ENCODE measurements around the gene DAGLA. TPM values are rescaled to one million over a fixed set of nuclear protein-coding genes. Genes with fewer than 3 reads are reported as not detected.

The DAGLA gene
- total RNA-seq, 1 experiment from 2014 or later: 8.6 TPM

GRCh38 chr11:61724437-61724836 is 44.2 kb downstream of the DAGLA start:
- Histone ChIP-seq H3F3A (ENCODE audit: low read length, unreplicated experiment) (no peaks in the 10 kb centered on the region), H3K4me3 (ENCODE audit: low read length) (no peak overlapping the region), H3K4me2 (ENCODE audit: low read length) (no peak overlapping the region), H3K27me3 (ENCODE audit: low read length) (no peaks in the 10 kb centered on the region), H3K4me1 (ENCODE audit: insufficient read depth, low read length) (peaks cover 34% of the 10 kb centered on the region), H4K20me1 (ENCODE audit: low read length) (no peaks in the 10 kb centered on the region), H2AFZ (ENCODE audit: low read length) (no peak overlapping the region), H3K36me3 (ENCODE audit: low read depth, low read length) (peaks cover 6% of the 10 kb centered on the region; the same call in 1 of the 2 replicates), H3K9me3 (ENCODE audit: low read length) (no peaks in the 10 kb centered on the region), H3K27ac (ENCODE audit: low read length) (no peak overlapping the region), H3K79me2 (ENCODE audit: low read length) (no peaks in the 10 kb centered on the region), H3K9me2 (replicated peaks; ENCODE audit: low read length) (no peaks in the 10 kb centered on the region), H3K9ac (ENCODE audit: low read length) (no peak overlapping the region)
- TF ChIP-seq CTCF (conservative IDR thresholded peaks at IDR 0.05; ENCODE audit: low read depth, low read length) (no peak), EZH2 (IDR thresholded peaks at IDR 0.05; ENCODE audit: low read length, unreplicated experiment) (no peak), EZH2phosphoT487 (IDR thresholded peaks at IDR 0.05; ENCODE audit: borderline replicate concordance, low read length) (no peak)
- no TSS peak for BruUV-seq (replicated peaks)
- ChIA-PET POLR2A (ENCODE audit: unreplicated experiment) (no interaction called here), CTCF (no interaction called here)
- ATAC-seq: no peak
- intact Hi-C loops (cut with micrococcal nuclease): no loop called here
- no peak for DNase-seq

- peak; percentile 4; the same call in 1 of the 2 replicates for ATAC-seq
- Histone ChIP-seq H3K4me2 (ENCODE audit: low read length) (no peak overlapping the region), H3K9ac (ENCODE audit: low read length) (no peak overlapping the region), H3K27ac (ENCODE audit: low read length) (0 out of 2 replicates have a peak overlapping the region, but pooled peaks have one; percentile 3), H3K9me2 (replicated peaks; ENCODE audit: low read length) (no peaks in the 10 kb centered on the region), H3K4me1 (ENCODE audit: insufficient read depth, low read length) (peaks cover 46% of the 10 kb centered on the region), H3K36me3 (ENCODE audit: low read depth, low read length) (peaks cover 6% of the 10 kb centered on the region; the same call in 1 of the 2 replicates), H3K79me2 (ENCODE audit: low read length) (no peaks in the 10 kb centered on the region), H3K27me3 (ENCODE audit: low read length) (no peaks in the 10 kb centered on the region), H3K9me3 (ENCODE audit: low read length) (no peaks in the 10 kb centered on the region), H2AFZ (ENCODE audit: low read length) (no peak overlapping the region), H4K20me1 (ENCODE audit: low read length) (no peaks in the 10 kb centered on the region), H3K4me3 (ENCODE audit: low read length) (no peak overlapping the region), H3F3A (ENCODE audit: low read length, unreplicated experiment) (no peaks in the 10 kb centered on the region)
- BruUV-seq (replicated peaks): no TSS peak
- intact Hi-C loops (cut with micrococcal nuclease): no loop called here
- ChIA-PET CTCF (no interaction called here), POLR2A (ENCODE audit: unreplicated experiment) (no interaction called here)
- DNase-seq: peak; percentile 64
- TF ChIP-seq EZH2 (IDR thresholded peaks at IDR 0.05; ENCODE audit: low read length, unreplicated experiment) (no peak), CTCF (conservative IDR thresholded peaks at IDR 0.05; ENCODE audit: low read depth, low read length) (no peak), EZH2phosphoT487 (IDR thresholded peaks at IDR 0.05; ENCODE audit: borderline replicate concordance, low read length) (no peak)
These were observed 45.6 kb downstream of the DAGLA start for GRCh38 chr11:61725781-61726231.

GRCh38 chr11:61726775-61727174 is 46.6 kb downstream of the DAGLA start:
- Histone ChIP-seq H3K79me2 (ENCODE audit: low read length) (no peaks in the 10 kb centered on the region), H3K27ac (ENCODE audit: low read length) (no peak overlapping the region), H4K20me1 (ENCODE audit: low read length) (no peaks in the 10 kb centered on the region), H3F3A (ENCODE audit: low read length, unreplicated experiment) (no peaks in the 10 kb centered on the region), H3K9me2 (replicated peaks; ENCODE audit: low read length) (no peaks in the 10 kb centered on the region), H3K9ac (ENCODE audit: low read length) (no peak overlapping the region), H3K4me3 (ENCODE audit: low read length) (no peak overlapping the region), H3K4me2 (ENCODE audit: low read length) (no peak overlapping the region), H3K36me3 (ENCODE audit: low read depth, low read length) (peaks cover 6% of the 10 kb centered on the region; the same call in 1 of the 2 replicates), H3K9me3 (ENCODE audit: low read length) (no peaks in the 10 kb centered on the region), H3K27me3 (ENCODE audit: low read length) (no peaks in the 10 kb centered on the region), H2AFZ (ENCODE audit: low read length) (no peak overlapping the region), H3K4me1 (ENCODE audit: insufficient read depth, low read length) (peaks cover 55% of the 10 kb centered on the region)
- CTCF ChIA-PET: no interaction called here
- TF ChIP-seq EZH2 (IDR thresholded peaks at IDR 0.05; ENCODE audit: low read length, unreplicated experiment) (no peak), CTCF (conservative IDR thresholded peaks at IDR 0.05; ENCODE audit: low read depth, low read length) (no peak), EZH2phosphoT487 (IDR thresholded peaks at IDR 0.05; ENCODE audit: borderline replicate concordance, low read length) (no peak)
- DNase-seq (no peak), ATAC-seq (no peak)
- POLR2A ChIA-PET (ENCODE audit: unreplicated experiment): no interaction called here
- no TSS peak for BruUV-seq (replicated peaks)
- intact Hi-C loops (cut with micrococcal nuclease): no loop called here

Measured in PC-3 (cell line).